ENCODE data around the gene USH1G. TPM values are rescaled to one million over a fixed set of nuclear protein-coding genes. Genes with fewer than 3 reads are reported as not detected.
A peak's percentile ranks its signal among the peaks of the same experiment; 100 is the strongest.
"Not testable (repeated sequence)": the region's sequence is repeated elsewhere in the genome, so short reads cannot be mapped to it uniquely, and the experiment has no call there.

USH1G gene
- not detected for total RNA-seq
- long read RNA-seq, result 0 reads

DNA sequence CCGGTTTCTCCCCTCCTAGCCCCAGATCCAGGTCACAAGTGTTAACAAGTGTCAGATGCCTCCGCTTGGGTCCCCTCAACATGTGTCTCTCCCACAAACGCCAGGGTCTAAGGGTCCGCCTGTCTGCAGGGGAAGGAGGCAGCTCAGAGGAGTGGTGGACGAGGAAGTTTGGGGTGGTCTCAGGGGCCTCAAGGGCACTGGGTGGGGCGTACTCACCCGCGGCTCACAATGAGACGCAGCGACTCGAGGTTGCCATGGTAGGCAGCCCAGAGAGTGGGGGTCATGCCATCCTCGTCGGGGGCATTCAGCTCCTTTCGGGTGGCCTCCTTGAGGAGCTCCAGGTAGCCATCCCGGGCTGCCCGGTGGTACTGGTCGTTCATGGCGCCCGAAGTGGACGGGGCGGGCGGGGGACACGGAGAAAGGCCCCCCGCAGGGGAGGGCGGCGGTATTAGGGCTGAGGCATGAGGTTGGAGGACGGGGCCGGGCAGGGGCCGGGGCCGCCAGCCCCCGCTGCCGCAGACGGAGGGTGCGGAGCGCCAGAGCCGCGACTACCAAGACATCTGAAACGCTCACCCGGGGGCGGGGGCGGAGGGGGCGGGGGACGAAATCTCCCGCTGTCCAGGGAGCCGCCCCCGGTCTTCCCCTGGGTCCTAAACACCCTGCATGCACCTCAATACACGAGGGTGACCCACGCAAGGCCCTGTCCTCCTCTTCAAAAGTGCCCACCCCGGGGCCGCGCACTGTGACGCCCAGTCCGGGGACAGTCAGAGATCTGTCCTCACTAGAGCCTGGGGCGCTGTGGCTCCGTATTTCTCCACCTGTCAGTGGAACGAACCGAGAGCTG lies at the start of gene USH1G:
TSS of gene USH1G (minus strand) at position 562 of the 844 bp plus-strand sequence. CDS start at position 380, 182 bp downstream.
- no peak for DNase-seq (ENCODE audit: low spot score)

DNA sequence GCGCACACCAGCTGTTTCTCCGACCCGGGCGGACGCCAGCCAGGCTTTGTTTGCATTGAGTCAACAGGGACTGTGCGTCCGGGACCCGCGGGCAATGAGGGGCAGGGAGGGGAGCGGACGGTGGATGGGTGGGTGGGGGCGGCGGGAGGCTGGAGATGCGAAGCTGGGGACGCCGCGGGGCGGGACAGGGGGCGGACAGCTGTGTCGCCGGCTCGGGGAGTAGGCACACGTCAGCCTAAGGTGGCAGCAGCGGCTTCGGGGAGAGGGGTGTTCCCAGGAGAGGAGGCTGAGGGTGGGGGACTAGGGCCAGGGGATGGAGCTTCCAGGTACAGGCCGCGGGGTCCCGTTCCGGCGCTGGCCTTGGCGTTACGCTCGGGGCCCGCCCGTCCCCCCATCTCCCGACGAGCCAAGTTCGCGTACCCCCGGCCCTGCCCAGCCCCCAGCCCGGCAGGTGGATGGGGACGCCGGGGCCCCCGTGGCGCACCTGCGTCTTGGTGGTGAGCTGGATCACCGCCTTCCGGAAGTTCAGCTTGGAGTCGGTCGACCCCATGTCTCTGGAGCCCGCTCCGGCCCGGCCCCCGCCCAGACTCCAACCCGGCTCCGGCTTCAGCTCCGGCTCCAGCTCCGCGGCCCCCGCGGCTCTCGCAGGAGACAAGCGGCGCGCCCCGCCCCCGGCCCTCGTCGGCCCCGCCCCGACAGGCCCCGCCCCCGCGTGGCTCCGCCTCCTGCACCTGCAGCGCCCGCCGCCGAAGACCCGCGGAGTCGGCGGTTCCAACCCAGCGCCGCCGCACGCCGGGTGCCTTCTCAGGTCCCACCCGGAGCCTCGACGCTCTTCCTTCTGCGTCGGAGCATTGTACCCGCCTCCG lies 49.3 kb upstream of the USH1G start, which contains the start of gene HID1:
TSS of gene HID1 (minus strand) at position 653 of the 866 bp plus-strand sequence. CDS start at position 550, 103 bp downstream.
- no peak for DNase-seq (ENCODE audit: low spot score)

DNA sequence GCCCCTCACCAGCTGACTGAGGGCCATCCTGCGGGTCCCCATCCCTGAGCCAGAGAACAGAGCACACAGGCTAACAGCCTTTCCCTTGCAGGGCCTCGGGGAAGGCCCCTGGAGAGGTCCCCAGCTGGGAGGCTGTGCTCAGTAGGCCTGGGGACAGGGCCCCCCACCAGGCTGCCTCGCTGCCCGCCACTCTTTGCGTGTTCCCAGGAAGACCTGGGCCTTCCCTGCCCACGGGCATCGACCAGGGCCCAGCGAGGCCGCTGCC lies 48.7 kb upstream of the USH1G start:
- DNase-seq (ENCODE audit: low spot score), result no peak

DNA sequence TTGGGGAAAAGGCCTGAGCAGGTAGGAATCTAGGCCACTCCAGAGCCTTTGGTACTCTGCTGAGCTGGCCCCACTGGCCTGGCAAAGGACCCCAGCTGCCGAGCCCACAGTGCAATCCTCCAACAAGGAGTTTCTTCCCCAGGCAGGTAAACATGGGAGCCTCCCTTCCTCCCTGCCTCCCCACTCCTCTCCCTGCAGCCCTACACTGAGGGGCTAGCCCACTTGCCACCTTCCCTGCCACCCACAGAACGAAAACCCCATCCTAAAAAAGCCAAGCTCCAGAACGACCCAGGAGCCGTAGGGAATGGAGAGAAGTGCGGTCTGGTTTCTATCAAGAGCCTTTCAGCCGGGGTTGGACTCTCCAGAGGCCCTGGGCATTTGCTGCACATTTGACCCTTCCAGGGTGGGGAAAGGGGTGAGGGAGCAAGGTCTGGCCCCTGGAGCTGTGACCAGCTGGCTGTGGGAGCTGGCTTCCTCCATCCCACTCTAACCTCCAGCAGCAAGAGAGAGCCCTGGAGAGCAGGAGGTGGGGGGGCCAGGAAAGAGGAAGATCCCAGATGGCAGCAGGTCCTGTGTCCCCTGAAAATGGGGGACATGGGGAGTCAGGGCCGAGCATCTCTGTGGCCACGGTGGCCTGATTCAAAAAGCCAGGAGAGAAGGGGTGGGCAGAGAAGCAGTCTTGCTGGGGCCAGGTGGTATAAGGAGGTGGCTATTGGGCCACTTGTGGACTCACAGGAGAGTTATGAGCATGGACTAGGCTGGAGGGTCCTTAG lies 48.2 kb upstream of the USH1G start:
- DNase-seq (ENCODE audit: low spot score), result no peak

DNA sequence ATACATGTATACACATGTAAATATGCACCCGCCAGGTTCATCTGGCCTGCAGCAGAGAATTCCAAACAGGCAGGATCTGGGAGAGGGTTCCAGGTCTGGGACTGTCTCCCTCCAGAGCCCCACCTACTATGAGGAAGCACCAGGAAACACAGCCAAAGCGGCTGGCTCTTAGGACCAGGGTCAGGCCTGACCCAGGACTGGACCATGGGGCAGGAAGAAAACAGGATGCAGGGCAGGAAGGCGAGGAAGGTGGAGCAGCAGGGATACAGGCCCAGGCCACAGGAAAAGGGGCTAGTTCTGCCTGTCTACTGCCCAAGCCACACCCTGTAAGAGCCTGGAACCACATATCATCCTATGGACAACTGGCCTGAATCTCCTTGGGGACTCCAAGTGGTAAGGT lies 47.3 kb upstream of the USH1G start:
- DNase-seq (ENCODE audit: low spot score), result no peak

DNA sequence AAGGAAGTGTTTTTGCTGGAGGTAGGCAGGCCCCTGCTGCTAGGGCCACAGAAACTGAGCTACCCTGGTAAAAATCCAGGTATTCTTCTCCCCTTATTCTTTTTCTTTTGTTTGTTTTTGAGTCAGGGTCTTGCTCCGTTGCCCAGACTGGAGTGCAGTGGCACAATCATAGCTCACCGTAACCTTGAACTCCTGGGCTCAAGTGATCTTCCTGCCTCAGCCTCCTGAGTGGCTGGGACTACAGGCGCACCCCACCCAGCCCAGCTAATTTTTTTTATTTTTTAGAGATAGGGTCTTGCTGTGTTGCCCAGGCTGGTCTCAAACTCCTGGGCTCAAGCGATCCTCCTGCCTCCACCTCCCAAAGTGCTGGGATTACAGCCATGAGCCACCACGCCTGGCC lies 46.4 kb upstream of the USH1G start:
- DNase-seq (ENCODE audit: low spot score), result not testable (repeated sequence)

DNA sequence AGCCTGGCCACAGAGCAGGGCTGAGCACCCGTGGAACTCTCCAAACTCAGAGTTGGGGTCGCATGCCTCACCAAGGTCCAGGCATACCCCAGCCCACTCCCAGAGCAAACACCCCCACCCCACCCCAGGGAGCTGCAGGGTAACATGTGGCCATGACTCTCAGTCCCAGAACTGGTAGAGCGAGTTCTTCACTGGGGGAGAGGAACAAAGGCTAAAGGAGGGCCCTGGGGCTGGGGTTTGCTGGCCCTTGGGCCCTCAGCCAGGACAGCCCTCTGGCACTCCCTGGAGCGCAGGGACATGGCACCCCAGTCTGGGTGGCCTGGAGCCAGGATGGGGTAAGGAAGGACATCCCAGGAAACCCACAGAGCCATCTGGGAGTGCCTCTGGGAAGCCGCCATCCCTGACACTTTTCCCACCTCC lies 45.3 kb upstream of the USH1G start:
- DNase-seq (ENCODE audit: low spot score), result no peak

DNA sequence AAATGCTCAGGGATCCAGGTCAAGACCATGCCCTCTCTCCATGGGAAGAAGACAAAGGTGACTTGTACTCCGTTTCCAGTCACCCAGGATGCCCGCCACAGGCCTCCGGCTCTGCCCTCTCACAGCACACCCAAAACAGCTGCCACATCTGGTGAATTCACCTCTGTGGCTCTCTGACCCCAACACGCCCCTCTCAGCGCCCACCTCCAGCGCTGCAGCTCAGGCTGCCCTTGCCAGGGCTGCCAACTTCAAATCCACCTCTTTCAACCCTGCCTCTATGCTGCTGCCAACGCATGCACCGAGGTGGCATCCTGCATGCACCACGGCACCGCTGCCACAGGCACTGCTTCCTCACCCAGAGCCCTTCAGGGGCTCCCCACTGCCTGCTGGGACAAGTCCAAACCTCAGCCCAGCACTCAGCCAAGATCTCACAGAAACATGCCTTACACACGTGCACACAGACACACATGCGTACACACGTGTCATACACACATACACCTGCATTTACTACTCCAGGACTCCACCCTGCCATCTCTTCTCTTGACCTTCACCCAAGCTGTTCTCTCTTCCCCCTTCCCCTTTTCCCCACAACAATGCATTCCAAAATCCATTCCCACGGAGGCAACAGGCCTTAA lies 42.0 kb upstream of the USH1G start:
- no peak for DNase-seq (ENCODE audit: low spot score)

DNA sequence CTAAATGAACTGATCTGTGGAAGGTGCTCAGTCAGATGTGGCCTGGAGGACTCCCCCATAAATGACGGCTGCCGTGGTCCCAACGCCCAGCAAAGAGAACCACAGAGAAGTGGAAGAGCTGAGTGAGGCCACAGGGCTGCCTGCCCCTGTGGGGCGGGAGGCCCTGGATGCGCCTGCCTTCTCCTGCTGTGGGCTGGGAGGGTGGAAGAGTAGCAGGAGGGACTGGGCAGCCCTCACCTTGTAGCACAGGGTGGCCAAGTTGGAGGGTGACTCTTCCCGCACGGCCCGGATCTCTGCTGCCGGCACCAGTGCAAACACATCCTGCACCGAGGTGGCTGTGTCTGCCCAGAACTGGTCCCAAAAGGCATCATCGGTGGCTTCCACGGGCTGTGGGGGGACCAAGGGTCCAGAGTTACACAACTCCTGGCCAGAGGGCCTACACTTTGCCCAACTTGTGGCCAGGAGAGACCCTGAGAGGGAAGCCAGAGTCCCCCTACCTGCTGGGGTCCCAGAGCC lies 41.2 kb upstream of the USH1G start:
- no peak for DNase-seq (ENCODE audit: low spot score)

DNA sequence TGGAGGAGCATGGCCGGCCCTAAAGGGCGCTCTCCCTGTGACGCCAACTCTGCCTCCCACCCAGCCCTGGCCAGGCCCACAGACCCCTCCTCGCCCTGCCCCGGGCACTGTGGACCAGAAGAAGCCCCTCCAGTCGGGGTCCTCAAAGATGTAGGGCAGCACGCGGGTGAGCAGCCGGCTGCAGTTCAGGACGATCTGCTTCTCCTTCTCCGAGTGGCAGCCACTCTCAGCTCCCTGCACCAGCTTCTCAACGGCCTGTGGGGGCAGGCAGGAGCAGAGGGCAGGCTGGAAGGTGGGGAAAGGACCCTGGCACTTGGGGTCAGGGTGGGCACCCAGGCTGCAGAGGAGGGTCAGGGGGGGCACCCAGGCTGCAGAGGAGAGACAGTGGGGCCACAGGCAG lies 40.6 kb upstream of the USH1G start:
- no peak for DNase-seq (ENCODE audit: low spot score)

DNA sequence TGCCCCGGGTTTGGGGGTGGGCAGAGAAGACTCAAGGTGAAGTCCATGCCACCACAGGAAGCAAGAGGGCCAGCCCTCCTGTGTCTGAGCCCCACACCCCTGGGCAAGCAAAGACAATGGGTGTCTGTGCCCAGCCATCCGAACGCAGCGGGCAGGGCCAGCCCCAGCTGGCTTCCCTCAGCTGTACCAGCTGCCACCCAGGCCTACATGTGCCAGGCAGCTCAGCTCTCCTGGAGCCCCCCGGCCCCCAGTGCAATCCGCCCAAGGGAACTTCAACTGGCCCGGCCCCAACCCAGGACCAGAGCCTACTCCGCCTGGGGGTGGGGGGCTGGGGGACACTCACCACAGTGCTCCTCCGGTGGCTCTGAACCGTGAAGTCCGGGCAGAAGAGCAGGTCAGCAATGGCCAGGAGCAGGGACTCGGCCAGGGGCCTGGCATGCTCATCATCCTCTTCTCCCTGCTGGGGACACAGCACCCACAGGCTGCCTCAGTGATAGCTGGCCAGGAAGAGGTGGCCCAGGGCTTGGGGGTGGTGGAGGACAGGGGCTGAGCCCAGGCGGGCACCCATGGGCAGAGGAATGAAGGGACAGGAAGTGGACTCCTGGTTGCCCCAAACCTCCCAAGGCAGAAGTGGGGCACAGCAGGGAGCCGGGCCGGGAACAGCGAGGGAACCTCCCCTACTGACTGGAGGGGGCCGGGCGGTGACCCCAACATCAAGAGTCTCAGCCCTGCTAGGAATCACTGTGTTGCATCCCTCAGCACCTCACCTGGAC lies 39.8 kb upstream of the USH1G start:
- DNase-seq (ENCODE audit: low spot score), result no peak

DNA sequence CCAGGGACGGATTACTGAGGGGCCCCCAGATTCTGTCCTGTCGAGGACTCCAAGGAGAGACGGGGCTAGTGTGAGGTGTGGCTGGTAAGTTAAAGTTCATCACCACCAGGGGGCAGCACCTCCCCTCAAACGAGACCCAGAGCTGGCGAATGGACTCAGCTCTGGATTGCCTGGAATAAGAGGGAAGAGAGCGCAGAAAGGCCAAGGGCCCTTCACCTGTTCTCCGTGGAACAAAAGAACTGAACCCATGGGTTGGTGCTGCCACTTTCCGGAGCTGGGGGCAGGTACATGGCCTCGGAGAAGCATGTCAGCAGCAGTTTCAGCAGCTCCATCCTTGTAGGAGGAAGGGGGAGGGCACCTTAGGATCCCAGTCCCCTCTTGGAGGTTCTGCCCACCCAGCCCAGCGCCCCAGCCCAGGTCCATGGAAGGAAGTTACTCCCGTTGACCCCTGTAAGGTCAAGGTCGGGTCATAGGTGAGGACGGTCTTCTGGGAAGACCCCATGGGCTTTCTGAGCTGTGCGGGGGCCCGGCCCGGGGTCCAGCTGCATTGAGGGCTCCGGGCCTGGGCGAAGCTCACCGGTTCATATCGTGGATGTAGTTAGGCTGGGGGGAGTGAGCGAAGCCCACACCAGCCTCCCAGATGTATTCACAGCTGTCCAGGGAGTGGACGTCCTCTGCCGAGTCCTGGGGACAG lies 38.7 kb upstream of the USH1G start:
- peak; percentile 93 for DNase-seq (ENCODE audit: low spot score)

DNA sequence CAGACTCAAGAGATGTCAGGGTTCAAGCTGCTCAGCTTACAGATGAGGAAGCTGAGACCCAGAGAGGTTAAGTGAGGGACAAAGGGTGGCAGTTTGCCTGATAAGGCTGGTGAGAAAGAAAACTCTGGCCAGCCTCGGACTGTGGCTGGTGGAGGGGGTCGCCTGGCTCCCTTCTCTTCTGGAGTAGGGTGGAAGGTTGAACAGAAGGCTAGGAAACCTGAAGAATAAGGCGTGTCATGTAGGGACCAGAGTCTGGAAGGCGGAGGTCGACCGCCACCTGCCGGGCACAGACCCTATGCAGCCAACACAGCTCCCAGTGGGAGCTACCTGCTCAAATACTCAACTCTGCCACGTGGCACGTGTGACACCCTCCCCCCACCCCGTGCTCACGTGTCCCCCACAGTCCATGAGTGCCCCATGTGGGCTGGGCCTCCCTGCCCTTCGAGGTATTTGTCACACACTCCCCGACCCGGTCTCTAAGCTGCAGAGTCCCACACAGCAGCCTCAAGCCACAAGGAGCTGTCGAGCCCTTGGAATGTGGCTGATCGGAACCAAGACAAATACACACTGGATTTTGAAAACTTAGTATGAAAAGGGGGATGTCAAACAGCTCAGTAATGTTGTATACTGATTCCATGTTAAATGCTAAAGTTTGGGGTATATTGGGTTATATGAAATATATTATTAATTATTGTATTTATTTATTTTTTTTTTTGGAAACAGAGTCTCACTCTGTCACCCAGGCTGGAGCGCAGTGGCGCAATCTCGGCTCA lies 37.7 kb upstream of the USH1G start:
- no peak for DNase-seq (ENCODE audit: low spot score)

DNA sequence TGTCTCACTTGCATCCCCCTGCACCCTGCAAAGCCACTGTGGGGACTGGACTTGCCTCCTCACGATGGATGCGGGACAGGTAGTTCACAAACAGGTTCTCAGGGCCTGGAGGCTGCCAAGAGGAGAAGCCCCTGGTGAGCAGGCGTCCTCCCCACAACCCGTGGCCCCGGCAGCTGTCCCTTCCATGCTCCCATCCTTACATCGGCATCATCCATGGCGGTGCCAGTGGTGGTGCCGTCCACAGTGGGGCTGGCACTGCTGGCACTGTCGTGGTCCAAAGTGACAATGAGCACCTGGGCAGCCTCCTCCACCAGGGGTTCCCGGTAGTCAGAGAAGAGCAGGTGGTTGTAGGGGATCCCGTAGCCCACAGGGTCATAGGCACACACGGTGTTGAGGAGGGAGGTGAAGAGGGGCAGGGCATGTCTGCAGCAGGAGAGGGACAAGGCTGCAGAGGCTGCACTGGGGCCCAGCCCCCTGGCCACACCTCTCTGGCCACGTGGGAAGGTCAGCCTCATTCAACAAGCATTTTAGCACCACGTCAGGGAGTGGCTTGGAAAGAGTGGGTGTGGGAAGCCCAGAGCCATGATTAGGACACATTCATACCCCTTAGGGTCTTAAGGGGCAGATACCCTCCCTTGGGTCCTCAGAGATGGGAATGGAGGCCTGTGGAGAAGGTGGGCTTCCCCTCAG lies 36.9 kb upstream of the USH1G start:
- DNase-seq (ENCODE audit: low spot score), result no peak

DNA sequence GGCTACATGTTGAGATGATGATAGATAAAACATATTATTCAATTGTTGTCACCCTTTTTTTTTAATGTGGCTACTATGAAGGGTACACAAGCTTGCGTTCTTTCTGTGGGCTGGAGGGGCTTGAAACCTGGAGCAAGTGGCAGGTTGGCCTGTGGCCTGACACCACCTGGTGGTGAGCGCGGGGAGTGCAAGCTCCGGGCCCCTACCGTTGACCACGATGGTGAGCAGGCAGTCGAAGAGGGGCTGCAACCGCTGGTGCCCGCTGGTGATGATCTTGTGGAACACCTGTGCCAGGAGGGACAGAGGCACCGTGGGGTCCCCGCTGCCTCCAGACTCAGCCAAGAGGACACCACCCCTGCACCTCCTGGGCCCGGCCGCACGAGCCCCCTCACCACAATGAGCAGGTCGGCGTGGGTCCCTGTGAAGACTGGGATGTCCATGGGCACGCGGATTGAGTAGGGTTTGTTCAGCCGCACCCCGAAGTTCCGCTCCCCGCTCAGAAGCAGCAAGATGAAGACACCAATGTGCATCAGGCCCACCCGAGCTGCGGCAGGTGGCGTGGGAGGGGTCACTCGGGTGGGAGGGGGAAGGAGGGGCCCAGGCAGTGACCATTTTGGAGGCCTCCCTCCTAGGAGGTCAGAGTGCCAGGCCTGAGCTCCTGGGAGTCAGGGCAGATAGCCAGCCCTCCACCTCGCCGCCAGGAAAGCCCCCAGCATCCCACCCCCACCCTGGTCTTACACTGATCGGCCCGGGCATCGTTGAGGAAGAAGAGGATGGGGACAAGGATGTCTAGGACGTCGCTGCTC lies 35.1 kb upstream of the USH1G start:
- no peak for DNase-seq (ENCODE audit: low spot score)

DNA sequence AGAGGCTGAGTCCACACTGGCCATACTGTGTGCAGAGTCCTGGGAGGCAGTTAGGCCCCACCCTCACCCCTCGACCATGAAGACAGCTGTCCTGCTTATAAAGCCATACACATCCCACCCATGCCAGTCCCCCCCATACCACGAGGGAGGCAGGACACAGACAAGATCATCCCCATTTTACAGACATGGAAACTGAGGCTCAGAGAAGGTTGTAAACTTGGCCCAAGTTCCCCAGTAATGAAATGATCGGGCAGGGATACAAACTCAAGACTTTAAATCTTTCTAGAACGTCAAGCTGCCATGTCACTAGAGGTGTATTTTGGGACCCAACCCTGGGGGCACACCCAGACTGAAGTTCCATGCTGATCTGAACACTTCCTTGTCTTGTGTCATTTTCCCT lies 33.0 kb upstream of the USH1G start:
- DNase-seq (ENCODE audit: low spot score), result no peak
